HepG2 (cell line): Measurements from ENCODE around the gene EEF1AKMT1.

Experiments used
- AGO2 ChIP-seq: fragments of 200-400 bp; formaldehyde crosslinking; optimal IDR thresholded peaks from 2 replicates; pipeline ENCODE3; 2017; ENCODE audit warnings: mild to moderate bottlenecking, low read depth, low read length, moderate library complexity
- CBX5 ChIP-seq: sonication (generic); formaldehyde crosslinking; IDR thresholded peaks from 2 replicates; pipeline ENCODE4 v1.4.0; 2020; ENCODE audit warnings: missing genetic modification reagents, borderline replicate concordance
- PAX8 ChIP-seq: sonication (generic); formaldehyde crosslinking; IDR thresholded peaks from 2 replicates; pipeline ENCODE4 v1.8.0; 2022; ENCODE audit warnings: mild to moderate bottlenecking, missing genetic modification reagents, borderline replicate concordance
- POLR2AphosphoS5 ChIP-seq: IDR thresholded peaks from 2 replicates; pipeline ENCODE4 v1.6.1; 2012; ENCODE audit warnings: low read depth, low read length
- ZNF550 ChIP-seq: sonication (generic); formaldehyde crosslinking; IDR thresholded peaks from 2 replicates; pipeline ENCODE4 v1.4.0; 2020; ENCODE audit warnings: mild to moderate bottlenecking, missing genetic modification reagents, borderline replicate concordance
- TF ChIP-seq, protein P1 (sequence below): sonication (generic); formaldehyde crosslinking; IDR thresholded peaks from 2 replicates; pipeline ENCODE4 v1.5.0; 2020; ENCODE audit warnings: mild to moderate bottlenecking, missing genetic modification reagents, moderate library complexity

DNA sequence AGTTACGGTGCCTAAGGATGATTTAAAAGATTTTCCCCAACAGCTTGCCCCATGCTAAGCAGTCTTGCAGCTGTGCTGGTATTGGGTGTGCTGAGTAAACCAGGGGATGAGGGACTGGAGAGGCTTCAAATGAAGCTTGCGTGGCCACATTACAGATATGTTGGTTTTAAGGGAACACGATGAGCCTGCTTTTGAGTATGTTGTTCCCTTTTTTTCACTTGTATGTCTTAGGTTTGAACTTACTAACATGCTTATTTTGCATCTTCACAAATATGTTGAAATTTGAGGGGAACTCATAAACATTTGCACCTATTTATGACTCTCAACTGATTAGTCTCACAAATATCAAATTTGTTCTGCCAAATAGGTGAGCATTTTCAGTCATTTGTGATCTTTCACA, 72.3 kb downstream of the EEF1AKMT1 start:
- no peak for TF ChIP-seq ZNF550
- TF ChIP-seq POLR2AphosphoS5 = no peak
- no peak for TF ChIP-seq PAX8
- no peak for TF ChIP-seq CBX5
- no peak for TF ChIP-seq AGO2
- TF ChIP-seq, protein P1, sequence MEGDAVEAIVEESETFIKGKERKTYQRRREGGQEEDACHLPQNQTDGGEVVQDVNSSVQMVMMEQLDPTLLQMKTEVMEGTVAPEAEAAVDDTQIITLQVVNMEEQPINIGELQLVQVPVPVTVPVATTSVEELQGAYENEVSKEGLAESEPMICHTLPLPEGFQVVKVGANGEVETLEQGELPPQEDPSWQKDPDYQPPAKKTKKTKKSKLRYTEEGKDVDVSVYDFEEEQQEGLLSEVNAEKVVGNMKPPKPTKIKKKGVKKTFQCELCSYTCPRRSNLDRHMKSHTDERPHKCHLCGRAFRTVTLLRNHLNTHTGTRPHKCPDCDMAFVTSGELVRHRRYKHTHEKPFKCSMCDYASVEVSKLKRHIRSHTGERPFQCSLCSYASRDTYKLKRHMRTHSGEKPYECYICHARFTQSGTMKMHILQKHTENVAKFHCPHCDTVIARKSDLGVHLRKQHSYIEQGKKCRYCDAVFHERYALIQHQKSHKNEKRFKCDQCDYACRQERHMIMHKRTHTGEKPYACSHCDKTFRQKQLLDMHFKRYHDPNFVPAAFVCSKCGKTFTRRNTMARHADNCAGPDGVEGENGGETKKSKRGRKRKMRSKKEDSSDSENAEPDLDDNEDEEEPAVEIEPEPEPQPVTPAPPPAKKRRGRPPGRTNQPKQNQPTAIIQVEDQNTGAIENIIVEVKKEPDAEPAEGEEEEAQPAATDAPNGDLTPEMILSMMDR (CRISPR knock-in tag) = no peak
